Stimulated activated CD4-positive, alpha-beta T cell treated with anti-CD3 and anti-CD28 coated beads, Interleukin-2, amount 100 ng/mL, for 4 hours (primary cell): ENCODE results near the gene MACROD2.

Experiments
- DNase-seq: peaks from one replicate; pipeline ENCODE4 v3.0.0-alpha.2; 2020; ENCODE audit warnings: low read depth

MACROD2 gene

GRCh38 chr20:14470977-14471661 is 475.8 kb downstream of the MACROD2 start:
- DNase-seq = no peak

GRCh38 chr20:14477125-14477524 is 481.8 kb downstream of the MACROD2 start:
- no peak for DNase-seq

- no peak for DNase-seq
Measured at GRCh38 chr20:14478126-14478525, 482.8 kb downstream of the MACROD2 start.

GRCh38 chr20:14481863-14482262 is 486.5 kb downstream of the MACROD2 start:
- DNase-seq = no peak

GRCh38 chr20:14488212-14488611 is 492.9 kb downstream of the MACROD2 start:
- DNase-seq = no peak

GRCh38 chr20:14488756-14489479 is 493.6 kb downstream of the MACROD2 start:
- no peak for DNase-seq

- DNase-seq = no peak
Measured at GRCh38 chr20:14489544-14489943, 494.2 kb downstream of the MACROD2 start.

- DNase-seq = no peak
Measured at GRCh38 chr20:14491436-14491835, 496.1 kb downstream of the MACROD2 start.

GRCh38 chr20:14493408-14493807 is 498.1 kb downstream of the MACROD2 start:
- no peak for DNase-seq

- DNase-seq = no peak
Measured at GRCh38 chr20:14494355-14494754, 499.0 kb downstream of the MACROD2 start.

- DNase-seq = no peak
Measured at GRCh38 chr20:14495066-14495465, 499.8 kb downstream of the MACROD2 start.

GRCh38 chr20:14497004-14497403 is 501.7 kb downstream of the MACROD2 start:
- DNase-seq = no peak

- no peak for DNase-seq
Measured at GRCh38 chr20:14498772-14499171, 503.5 kb downstream of the MACROD2 start.

GRCh38 chr20:14505476-14505875 is 510.2 kb downstream of the MACROD2 start:
- no peak for DNase-seq

GRCh38 chr20:14507711-14508110 is 512.4 kb downstream of the MACROD2 start:
- DNase-seq = no peak

GRCh38 chr20:14510341-14510740 is 515.0 kb downstream of the MACROD2 start:
- DNase-seq = no peak

GRCh38 chr20:14512839-14513238 is 517.5 kb downstream of the MACROD2 start:
- no peak for DNase-seq

- DNase-seq = no peak
Measured at GRCh38 chr20:14518648-14519047, 523.3 kb downstream of the MACROD2 start.

GRCh38 chr20:14521016-14521415 is 525.7 kb downstream of the MACROD2 start:
- DNase-seq = no peak

- DNase-seq = no peak
Measured at GRCh38 chr20:14521436-14521835, 526.1 kb downstream of the MACROD2 start.

- DNase-seq = no peak
Measured at GRCh38 chr20:14522595-14522994, 527.3 kb downstream of the MACROD2 start.

GRCh38 chr20:14523090-14523489 is 527.8 kb downstream of the MACROD2 start:
- no peak for DNase-seq

GRCh38 chr20:14525426-14525825 is 530.1 kb downstream of the MACROD2 start:
- no peak for DNase-seq

- DNase-seq = no peak
Measured at GRCh38 chr20:14526891-14527290, 531.6 kb downstream of the MACROD2 start.
